ENCODE measurements around the gene ELP4. TPM values are rescaled to one million over a fixed set of nuclear protein-coding genes. Genes with fewer than 3 reads are reported as not detected.
A peak's percentile ranks its signal among the peaks of the same experiment; 100 is the strongest.

The ELP4 gene, protein sequence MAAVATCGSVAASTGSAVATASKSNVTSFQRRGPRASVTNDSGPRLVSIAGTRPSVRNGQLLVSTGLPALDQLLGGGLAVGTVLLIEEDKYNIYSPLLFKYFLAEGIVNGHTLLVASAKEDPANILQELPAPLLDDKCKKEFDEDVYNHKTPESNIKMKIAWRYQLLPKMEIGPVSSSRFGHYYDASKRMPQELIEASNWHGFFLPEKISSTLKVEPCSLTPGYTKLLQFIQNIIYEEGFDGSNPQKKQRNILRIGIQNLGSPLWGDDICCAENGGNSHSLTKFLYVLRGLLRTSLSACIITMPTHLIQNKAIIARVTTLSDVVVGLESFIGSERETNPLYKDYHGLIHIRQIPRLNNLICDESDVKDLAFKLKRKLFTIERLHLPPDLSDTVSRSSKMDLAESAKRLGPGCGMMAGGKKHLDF
- total RNA-seq (2021; ENCODE audit: unreplicated experiment) (17.2 TPM), Bru-seq, nascent RNA (percentile 67 among the genes with signal in this experiment), BruChase-seq, experiment 1, labeled RNA remaining after a 2-hour chase (percentile 56 among the genes with signal in this experiment), BruChase-seq, experiment 2, labeled RNA remaining after a 6-hour chase (percentile 53 among the genes with signal in this experiment)
- 17.0 TPM for polyA plus RNA-seq (2012; ENCODE audit: insufficient read length)
- long read RNA-seq, full-length matches to known transcripts, result 19 of 25 reads
- long read RNA-seq, partial matches to known transcripts, result 3 of 25 reads
- long read RNA-seq, other reads (novel, unspliced or antisense), result 3 of 25 reads

DNA sequence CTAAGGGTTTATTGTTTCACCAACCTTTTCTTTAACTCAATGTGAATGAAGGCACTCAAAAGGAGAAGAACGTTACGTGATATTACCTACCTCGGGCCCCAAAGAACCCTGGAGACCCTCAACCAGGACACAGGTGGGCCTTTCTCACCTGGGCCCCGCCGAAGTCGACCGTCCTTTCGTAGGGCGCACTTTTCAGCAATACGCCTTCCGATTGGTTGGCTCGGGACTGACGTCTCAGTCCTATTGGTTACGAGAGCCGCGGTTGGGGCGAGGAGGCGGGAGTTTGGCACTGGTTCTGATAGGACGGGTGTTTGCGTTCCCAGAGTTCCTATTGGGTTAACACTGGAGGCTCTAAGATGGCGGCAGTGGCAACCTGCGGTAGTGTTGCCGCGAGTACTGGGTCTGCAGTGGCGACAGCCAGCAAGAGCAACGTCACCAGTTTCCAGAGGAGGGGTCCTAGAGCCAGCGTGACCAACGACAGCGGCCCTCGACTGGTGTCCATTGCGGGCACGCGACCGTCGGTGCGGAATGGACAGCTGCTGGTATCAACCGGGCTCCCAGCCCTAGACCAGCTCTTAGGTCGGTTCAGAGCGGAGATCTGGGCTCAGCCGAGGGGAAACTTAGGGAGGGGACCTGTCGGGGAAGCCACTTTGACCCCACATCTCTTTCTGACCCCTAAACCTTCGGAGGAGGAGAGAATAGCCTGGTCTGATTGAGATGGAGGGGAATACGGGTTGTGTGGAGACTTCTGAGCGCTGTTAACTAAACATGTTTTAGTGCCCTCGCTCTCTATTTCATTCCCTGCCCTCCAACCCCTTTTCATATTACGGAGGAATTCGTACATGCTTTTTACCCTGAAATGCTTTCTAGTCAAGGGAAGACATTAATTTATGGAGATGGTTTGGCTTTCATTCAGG is at the start of gene ELP4, which contains the start of gene IMMP1L:
TSS of gene ELP4 (plus strand) at position 339 of the 917 bp plus-strand sequence. CDS start at position 357, 18 bp downstream.
TSS of gene IMMP1L (minus strand) at position 194 of the 917 bp plus-strand sequence. CDS start 46,346 bp downstream, outside the sequence.
- DNase-seq (ENCODE audit: low read depth, low spot score) (peak; percentile 88), ATAC-seq (peak; percentile 100)
- Histone ChIP-seq H3K4me3 (ENCODE audit: low read depth in 2 of 2, low read length in 2 of 2) (peak within 1 kb of the TSS; percentile 96 to 100), H3K9me3 (ENCODE audit: control insufficient read depth, insufficient read depth, low read depth, low read length) (no peaks in the 10 kb centered on the region), H3K4me1 (ENCODE audit: control insufficient read depth, insufficient read depth, low read length) (peaks cover 16% of the 10 kb centered on the region), H3K36me3 (ENCODE audit: control insufficient read depth, insufficient read depth, low read length) (peaks cover 4% of the 10 kb centered on the region; the same call in 1 of the 2 replicates), H3K27me3 (ENCODE audit: control insufficient read depth, insufficient read depth, low read length) (no peaks in the 10 kb centered on the region), H3K27ac (ENCODE audit: low read length) (peak within 1 kb of the TSS; percentile 97)
- BruUV-seq (replicated peaks), result no TSS peak
- intact Hi-C loops (cut with micrococcal nuclease; ENCODE audit: unreplicated experiment) (no loop called here), in situ Hi-C loops (cut with HindIII; ENCODE audit: low pct_unique_long_range_greater_than_20kb, low sequenced_read_pairs) (no loop called here)
- CTCF ChIA-PET, result no interaction called here
- TF ChIP-seq TCF7L2 (IDR thresholded peaks at IDR 0.05; ENCODE audit: low read depth, low read length) (no peak), SIN3A (IDR thresholded peaks at IDR 0.05; ENCODE audit: borderline replicate concordance, insufficient read depth, low read depth, low read length) (peak; percentile 10; the same call in 1 of the 2 replicates), POLR2AphosphoS5 (IDR thresholded peaks at IDR 0.05; ENCODE audit: low read depth, low read length) (peak; percentile 60; the same call in 1 of the 2 replicates)
- TF ChIP-seq, protein P1, sequence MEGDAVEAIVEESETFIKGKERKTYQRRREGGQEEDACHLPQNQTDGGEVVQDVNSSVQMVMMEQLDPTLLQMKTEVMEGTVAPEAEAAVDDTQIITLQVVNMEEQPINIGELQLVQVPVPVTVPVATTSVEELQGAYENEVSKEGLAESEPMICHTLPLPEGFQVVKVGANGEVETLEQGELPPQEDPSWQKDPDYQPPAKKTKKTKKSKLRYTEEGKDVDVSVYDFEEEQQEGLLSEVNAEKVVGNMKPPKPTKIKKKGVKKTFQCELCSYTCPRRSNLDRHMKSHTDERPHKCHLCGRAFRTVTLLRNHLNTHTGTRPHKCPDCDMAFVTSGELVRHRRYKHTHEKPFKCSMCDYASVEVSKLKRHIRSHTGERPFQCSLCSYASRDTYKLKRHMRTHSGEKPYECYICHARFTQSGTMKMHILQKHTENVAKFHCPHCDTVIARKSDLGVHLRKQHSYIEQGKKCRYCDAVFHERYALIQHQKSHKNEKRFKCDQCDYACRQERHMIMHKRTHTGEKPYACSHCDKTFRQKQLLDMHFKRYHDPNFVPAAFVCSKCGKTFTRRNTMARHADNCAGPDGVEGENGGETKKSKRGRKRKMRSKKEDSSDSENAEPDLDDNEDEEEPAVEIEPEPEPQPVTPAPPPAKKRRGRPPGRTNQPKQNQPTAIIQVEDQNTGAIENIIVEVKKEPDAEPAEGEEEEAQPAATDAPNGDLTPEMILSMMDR (IDR thresholded peaks at IDR 0.05), result no peak
- TF ChIP-seq, protein P2, sequence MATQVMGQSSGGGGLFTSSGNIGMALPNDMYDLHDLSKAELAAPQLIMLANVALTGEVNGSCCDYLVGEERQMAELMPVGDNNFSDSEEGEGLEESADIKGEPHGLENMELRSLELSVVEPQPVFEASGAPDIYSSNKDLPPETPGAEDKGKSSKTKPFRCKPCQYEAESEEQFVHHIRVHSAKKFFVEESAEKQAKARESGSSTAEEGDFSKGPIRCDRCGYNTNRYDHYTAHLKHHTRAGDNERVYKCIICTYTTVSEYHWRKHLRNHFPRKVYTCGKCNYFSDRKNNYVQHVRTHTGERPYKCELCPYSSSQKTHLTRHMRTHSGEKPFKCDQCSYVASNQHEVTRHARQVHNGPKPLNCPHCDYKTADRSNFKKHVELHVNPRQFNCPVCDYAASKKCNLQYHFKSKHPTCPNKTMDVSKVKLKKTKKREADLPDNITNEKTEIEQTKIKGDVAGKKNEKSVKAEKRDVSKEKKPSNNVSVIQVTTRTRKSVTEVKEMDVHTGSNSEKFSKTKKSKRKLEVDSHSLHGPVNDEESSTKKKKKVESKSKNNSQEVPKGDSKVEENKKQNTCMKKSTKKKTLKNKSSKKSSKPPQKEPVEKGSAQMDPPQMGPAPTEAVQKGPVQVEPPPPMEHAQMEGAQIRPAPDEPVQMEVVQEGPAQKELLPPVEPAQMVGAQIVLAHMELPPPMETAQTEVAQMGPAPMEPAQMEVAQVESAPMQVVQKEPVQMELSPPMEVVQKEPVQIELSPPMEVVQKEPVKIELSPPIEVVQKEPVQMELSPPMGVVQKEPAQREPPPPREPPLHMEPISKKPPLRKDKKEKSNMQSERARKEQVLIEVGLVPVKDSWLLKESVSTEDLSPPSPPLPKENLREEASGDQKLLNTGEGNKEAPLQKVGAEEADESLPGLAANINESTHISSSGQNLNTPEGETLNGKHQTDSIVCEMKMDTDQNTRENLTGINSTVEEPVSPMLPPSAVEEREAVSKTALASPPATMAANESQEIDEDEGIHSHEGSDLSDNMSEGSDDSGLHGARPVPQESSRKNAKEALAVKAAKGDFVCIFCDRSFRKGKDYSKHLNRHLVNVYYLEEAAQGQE (IDR thresholded peaks at IDR 0.05; ENCODE audit: insufficient read depth in 1 of 2, low read depth in 2 of 2, low read length in 1 of 2), result 0 out of 4 replicates have a peak, but pooled peaks of 1 of the 2 experiments have one; percentile 8
- POLR2A ChIA-PET, result no interaction called here

DNA sequence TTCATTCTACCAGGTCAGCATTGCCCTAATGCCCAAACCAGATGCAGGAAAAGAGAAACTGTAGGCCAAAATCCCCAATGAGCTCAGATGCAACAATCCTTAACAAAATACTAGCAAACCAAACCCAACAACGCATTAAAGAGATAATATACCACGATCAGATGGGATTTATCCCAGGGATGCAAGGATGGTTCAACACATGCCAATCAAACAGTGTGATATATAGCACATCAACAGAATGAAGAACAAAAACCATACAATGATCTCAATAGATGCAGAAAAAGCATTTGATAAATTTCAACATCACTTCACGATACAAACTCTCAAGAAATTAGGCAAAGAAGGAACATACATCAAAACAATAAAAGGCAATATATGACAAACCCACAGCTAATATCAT is 45.1 kb upstream of the ELP4 start:
- Histone ChIP-seq H3K4me1 (ENCODE audit: control insufficient read depth, insufficient read depth, low read length) (no peaks in the 10 kb centered on the region), H3K36me3 (ENCODE audit: control insufficient read depth, insufficient read depth, low read length) (no peaks in the 10 kb centered on the region), H3K4me3 (ENCODE audit: low read depth in 2 of 2, low read length in 2 of 2) (no peak overlapping the region), H3K9me3 (ENCODE audit: control insufficient read depth, insufficient read depth, low read depth, low read length) (peaks cover 5% of the 10 kb centered on the region), H3K27me3 (ENCODE audit: control insufficient read depth, insufficient read depth, low read length) (no peaks in the 10 kb centered on the region), H3K27ac (ENCODE audit: low read length) (no peak overlapping the region)
- ATAC-seq (no peak), DNase-seq (ENCODE audit: low read depth, low spot score) (no peak)
- POLR2A ChIA-PET, result no interaction called here
- CTCF ChIA-PET, result no interaction called here
- BruUV-seq (replicated peaks), result no TSS peak
- in situ Hi-C loops (cut with HindIII; ENCODE audit: low pct_unique_long_range_greater_than_20kb, low sequenced_read_pairs), result no loop called here
- intact Hi-C loops (cut with micrococcal nuclease; ENCODE audit: unreplicated experiment), result no loop called here
- TF ChIP-seq TCF7L2 (IDR thresholded peaks at IDR 0.05; ENCODE audit: low read depth, low read length) (no peak), SIN3A (IDR thresholded peaks at IDR 0.05; ENCODE audit: borderline replicate concordance, insufficient read depth, low read depth, low read length) (no peak), POLR2AphosphoS5 (IDR thresholded peaks at IDR 0.05; ENCODE audit: low read depth, low read length) (no peak)
- TF ChIP-seq, protein P1 (IDR thresholded peaks at IDR 0.05), result no peak
- TF ChIP-seq, protein P2 (IDR thresholded peaks at IDR 0.05; ENCODE audit: insufficient read depth in 1 of 2, low read depth in 2 of 2, low read length in 1 of 2), result no peak
